GM19452 (cell line): Measurements from ENCODE around the gene ACTR6.
"Not testable (repeated sequence)": the region's sequence is repeated elsewhere in the genome, so short reads cannot be mapped to it uniquely, and the experiment has no call there.

Source experiments
- ATAC-seq: cut with Tn5 transposase; IDR thresholded peaks from one replicate; pipeline ENCODE4 v1.9.1; 2021; ENCODE audit not compliant: unreplicated experiment

ACTR6 gene

DNA sequence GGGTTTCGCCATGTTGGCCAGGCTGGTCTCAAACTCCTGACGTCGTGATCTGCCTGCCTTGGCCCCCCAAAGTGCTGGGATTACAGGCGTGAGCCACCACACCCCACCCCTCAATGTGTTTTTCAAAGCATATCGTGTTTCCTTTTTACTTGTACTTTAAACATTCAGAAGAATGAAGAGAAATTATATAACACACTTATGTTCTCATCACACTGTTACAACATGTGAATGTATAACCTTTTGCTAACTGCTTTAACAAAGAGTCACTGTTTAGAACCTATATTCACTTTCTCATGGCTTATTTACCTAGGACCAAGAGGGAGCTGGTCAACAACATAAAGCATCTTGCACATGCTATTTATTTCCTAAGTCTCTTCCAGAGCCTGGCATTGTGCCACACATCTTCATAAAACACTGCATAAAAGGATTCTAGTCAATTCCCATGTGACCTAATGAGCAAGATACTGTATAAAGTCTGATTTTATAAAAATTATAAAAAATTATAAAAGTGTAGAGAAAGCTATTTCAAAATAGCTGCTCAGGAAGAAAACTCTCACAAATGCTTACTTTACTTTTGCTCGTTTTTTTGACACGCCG lies 16.0 kb upstream of the ACTR6 start:
- ATAC-seq, result no peak

DNA sequence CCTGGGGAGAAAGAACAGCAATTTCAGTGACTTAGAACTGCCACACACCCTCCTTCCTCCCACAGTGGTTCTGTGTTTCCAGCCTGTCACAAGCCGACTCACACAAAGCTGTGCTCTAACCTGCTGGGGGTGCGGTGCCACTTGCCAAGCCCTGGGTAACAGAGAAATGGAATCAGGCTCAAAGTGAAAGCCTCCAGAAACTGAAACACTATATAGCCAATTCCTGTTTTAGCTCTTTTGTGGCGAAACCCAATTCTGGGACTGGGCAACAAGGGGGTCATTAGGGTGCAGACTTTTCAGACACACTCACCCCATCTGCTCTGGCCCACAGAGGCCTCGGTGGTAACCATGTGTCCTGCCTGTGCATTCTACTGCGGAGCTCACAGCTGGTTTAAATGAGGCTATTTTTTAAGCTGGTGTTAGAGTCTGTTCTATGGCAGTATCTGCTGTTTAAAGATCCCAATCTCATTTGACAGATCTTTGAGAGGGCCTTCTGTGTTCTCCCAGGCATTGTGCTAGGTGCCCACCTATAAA lies 15.2 kb upstream of the ACTR6 start:
- peak; percentile 87 for ATAC-seq

GRCh38 chr12:100186071-100186470 lies 14.5 kb upstream of the ACTR6 start:
- no peak for ATAC-seq

DNA sequence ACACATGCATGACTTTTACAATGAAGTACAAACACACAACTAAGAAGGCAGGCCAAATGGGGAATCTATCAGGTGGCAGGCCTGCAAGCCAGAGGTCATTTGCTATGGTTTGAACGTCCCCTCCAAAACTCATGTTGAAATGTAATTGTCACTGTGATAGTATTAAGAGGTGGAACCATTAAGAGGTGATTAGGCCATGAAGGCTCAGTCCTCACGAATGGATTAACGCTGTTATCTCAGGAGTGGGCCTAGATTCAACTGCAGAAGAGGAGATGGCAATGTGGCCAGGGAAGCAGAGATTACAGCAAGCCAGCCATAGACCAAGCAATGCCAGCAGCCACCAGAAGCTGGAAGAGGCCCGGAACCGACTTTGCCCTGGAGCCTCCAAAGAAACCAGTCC lies 13.5 kb upstream of the ACTR6 start:
- ATAC-seq, result no peak

GRCh38 chr12:100187857-100188519 lies 12.6 kb upstream of the ACTR6 start:
- no peak for ATAC-seq

- not testable (repeated sequence) for ATAC-seq
These were observed 11.6 kb upstream of the ACTR6 start for GRCh38 chr12:100188888-100189635.

DNA sequence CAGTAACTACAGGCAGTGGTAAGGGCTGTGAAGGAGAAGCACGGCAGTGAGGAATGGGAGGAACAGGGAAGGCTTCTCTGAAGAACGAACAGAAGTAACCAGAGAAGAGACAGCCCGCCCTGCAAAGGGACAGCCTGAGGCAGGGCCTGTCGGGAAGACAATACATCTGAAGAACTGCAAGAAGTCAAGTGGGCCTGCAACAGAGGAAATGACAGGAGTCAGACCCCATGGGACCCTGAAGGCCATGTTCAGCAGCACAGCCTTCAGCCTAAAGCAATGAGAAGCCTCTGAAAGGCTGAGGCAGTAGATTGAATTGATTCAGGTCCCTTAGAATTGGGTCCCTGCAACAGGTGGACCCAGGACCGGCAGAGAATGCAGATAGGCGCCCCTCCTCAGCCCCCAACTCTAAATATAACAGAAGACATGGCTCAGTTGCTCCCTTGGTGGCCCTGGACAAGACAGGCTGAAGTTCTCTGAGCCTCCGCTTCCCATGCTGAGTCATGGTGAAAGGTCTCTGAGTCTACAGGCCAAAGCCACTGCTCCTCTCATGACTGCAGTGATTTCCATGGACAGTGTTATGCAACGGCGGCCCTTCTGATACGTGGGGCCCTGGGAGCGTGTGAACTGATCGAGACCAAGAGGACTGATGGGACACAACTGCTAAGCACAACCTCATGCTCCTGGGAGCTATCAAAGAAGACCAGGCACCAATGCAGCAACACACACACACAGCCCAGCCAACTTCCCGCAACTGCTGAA lies 10.8 kb upstream of the ACTR6 start:
- ATAC-seq, result no peak

DNA sequence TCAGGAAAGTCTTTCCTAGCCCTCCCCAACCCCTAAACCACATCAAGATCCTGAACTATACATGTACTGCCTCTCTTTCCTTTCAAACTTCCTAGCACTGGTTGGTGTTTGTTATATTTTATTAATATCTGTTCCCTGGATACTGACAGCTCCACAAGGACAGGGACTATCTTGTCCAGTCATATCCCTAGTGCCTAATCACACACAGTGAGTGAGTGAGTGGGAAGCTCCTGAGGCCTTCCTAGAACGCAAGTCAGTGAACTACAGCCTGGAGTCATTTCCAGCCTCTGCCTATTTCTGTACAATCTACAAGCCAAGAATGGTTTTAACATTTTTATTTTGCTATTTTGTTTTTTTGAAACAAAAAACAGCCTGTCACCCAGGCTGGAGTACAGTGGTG lies 7.5 kb upstream of the ACTR6 start:
- no peak for ATAC-seq

GRCh38 chr12:100197486-100197885 lies 3.1 kb upstream of the ACTR6 start:
- ATAC-seq, result no peak

- ATAC-seq, result no peak
These were observed 1.6 kb upstream of the ACTR6 start for GRCh38 chr12:100199023-100199346.

- peak; percentile 65 for ATAC-seq
These were observed 1.1 kb upstream of the ACTR6 start for GRCh38 chr12:100199347-100200149.

- no peak for ATAC-seq
These were observed 1.2 kb downstream of the ACTR6 start for GRCh38 chr12:100201604-100202423.

GRCh38 chr12:100207311-100207710 lies 6.7 kb downstream of the ACTR6 start:
- no peak for ATAC-seq

GRCh38 chr12:100208834-100209233 lies 8.2 kb downstream of the ACTR6 start:
- ATAC-seq, result no peak

DNA sequence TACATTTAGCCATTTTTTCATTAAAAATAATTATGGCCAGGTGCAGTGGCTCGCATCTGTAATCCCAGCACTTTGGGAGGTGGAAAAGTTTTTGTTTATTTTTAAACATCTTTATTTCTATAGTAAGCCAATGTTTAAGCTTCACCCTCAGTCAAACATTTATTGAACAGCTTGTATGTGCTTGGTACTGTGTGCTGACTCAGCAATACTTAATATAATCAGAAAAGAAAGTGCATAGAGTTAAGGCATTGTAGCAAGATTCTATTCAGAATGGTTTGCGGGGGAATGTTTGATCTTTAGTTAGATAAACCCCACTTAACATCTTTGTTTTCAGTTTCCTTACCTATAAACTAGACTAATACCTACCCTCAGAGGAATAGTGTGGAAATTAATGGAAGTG lies 11.1 kb downstream of the ACTR6 start:
- ATAC-seq, result no peak

- ATAC-seq, result no peak
These were observed 12.6 kb downstream of the ACTR6 start for GRCh38 chr12:100213016-100213891.

DNA sequence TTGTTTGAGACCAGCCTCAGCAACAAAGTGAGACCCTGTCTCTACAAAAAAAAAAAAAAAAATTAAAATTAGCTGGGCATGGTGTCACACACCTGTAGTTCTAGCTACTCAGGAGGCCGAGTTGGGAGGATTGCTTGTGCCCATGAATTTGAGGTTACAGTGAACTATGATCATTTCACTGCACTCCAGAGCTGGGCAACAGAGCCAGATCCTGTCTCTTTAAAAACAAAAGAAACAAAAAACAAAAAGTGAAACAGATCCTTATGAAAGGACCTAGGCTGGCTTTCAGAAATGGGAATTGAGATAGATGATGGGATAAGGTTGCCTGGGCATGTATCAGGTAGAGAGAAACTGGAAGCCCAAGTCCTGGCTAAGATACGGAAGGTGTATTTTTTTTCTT lies 13.9 kb downstream of the ACTR6 start:
- ATAC-seq, result no peak

DNA sequence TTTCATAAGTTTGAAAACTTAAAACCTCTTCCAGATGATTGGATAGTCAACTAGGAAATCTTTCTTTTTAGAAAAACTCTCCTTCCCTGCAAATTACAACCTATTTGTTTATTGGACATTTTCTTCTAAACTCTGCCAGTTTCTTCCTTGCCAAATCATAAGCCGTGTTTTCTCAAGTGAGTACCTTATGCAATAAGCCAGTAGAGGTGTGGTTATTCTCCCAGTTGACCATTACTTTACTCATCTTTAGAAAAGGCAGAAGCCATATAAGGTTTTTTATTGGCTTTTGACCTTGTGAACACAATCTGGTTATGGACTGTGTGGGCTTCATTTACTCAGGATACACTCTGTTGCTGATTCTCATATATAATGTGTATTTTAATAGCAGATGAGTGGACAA lies 14.6 kb downstream of the ACTR6 start:
- no peak for ATAC-seq

DNA sequence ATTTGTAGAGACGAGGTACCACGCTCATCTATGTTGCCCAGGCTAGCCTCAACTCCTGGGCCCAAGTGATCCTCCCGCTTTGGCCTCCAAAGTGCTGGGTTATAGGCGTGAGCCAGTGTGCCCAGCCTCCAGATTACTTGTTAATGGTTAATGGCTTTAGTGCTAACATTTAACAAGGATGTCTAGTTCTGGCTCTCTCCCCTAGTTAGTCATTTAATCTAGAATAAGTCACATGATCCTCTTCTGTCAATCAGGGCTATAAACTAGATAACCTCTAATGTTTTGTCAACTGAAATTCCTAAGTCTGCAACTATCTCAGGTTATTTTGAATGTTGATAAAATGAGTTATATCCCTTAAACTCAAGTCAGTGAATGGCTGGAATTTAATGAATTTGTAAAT lies 15.7 kb downstream of the ACTR6 start:
- no peak for ATAC-seq
